ENCODE results near the gene SPTLC2.

The SPTLC2 gene

GRCh38 chr14:77544571-77544970 is 71.9 kb downstream of the SPTLC2 start:
- H3K27ac ChIP-seq = no peak overlapping the region
- TF ChIP-seq, protein P1, sequence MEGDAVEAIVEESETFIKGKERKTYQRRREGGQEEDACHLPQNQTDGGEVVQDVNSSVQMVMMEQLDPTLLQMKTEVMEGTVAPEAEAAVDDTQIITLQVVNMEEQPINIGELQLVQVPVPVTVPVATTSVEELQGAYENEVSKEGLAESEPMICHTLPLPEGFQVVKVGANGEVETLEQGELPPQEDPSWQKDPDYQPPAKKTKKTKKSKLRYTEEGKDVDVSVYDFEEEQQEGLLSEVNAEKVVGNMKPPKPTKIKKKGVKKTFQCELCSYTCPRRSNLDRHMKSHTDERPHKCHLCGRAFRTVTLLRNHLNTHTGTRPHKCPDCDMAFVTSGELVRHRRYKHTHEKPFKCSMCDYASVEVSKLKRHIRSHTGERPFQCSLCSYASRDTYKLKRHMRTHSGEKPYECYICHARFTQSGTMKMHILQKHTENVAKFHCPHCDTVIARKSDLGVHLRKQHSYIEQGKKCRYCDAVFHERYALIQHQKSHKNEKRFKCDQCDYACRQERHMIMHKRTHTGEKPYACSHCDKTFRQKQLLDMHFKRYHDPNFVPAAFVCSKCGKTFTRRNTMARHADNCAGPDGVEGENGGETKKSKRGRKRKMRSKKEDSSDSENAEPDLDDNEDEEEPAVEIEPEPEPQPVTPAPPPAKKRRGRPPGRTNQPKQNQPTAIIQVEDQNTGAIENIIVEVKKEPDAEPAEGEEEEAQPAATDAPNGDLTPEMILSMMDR (conservative IDR thresholded peaks at IDR 0.05; ENCODE audit: low read depth, low read length) = no peak
- no peaks in the 10 kb centered on the region for H3K4me1 ChIP-seq (ENCODE audit: low read depth, poor library complexity, severe bottlenecking)
- H3K9ac ChIP-seq = no peak overlapping the region
- H3K27me3 ChIP-seq (ENCODE audit: insufficient read depth, low read depth) = no peaks in the 10 kb centered on the region
- no peak overlapping the region for H2AFZ ChIP-seq (ENCODE audit: low read depth)
- H3K4me3 ChIP-seq (IDR thresholded peaks at IDR 0.05; ENCODE audit: insufficient read depth, low read depth, low read length) = no peak overlapping the region
- H3K4me2 ChIP-seq = no peak overlapping the region
- no peaks in the 10 kb centered on the region for H4K20me1 ChIP-seq (ENCODE audit: insufficient read depth)
- H3K79me2 ChIP-seq (ENCODE audit: insufficient read depth, low read depth) = no peaks in the 10 kb centered on the region
- no peaks in the 10 kb centered on the region for H3K36me3 ChIP-seq (ENCODE audit: insufficient read depth)

DNA sequence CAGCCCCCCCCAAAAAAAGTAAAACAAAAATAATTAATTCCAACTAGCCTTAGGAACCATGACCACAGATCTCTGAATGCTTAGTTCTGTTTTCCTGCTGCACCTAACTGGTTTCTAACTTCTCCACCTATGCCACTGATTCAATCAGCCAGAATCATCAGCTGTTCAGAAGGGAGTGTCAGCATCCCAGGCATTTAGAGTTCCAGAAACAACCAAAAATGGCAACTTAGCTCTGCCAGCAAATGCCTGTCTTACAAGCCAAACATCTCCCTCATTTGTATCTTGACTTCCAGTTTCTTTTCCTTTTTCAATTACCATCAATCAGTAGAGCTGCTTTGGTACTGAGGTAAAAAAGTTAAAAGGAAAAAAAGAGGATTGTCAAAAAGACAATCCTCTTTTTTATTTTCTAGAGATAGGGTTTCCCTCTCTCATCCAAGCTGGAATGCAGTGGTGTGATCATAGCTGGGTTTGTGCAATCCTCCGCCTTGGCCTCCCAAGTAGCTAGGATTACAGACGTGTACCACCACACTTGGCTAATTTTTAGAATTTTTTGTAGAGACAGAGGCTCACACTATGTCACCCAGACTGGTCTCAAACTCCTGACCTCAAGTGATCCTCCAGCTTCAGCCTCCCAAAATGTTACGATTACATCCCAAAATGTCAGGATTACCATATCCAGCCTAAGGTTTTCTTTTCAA is 72.7 kb downstream of the SPTLC2 start:
- Histone ChIP-seq H3K27me3 (ENCODE audit: insufficient read depth, low read depth) (no peaks in the 10 kb centered on the region), H3K9ac (no peak overlapping the region), H3K4me3 (IDR thresholded peaks at IDR 0.05; ENCODE audit: insufficient read depth, low read depth, low read length) (no peak overlapping the region), H3K79me2 (ENCODE audit: insufficient read depth, low read depth) (no peaks in the 10 kb centered on the region), H3K4me1 (ENCODE audit: low read depth, poor library complexity, severe bottlenecking) (no peaks in the 10 kb centered on the region), H3K4me2 (no peak overlapping the region), H4K20me1 (ENCODE audit: insufficient read depth) (no peaks in the 10 kb centered on the region), H3K27ac (no peak overlapping the region), H3K36me3 (ENCODE audit: insufficient read depth) (no peaks in the 10 kb centered on the region), H2AFZ (ENCODE audit: low read depth) (no peak overlapping the region)
- TF ChIP-seq, protein P1 (conservative IDR thresholded peaks at IDR 0.05; ENCODE audit: low read depth, low read length) = no peak

DNA sequence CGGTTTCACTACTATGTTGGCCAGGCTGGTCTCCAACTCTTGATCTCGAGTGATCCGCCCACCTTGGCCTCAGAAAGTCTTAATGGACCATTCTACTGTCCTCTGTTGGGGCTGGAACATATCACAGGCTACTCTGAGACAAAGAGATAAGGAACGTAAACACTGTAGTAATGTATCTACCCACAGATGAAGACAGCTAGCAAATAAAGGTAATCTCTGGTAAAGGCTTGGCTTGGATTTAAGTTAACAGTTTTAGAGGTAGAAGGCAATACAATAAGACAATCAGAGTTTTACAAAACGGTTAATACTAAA is 73.2 kb downstream of the SPTLC2 start:
- Histone ChIP-seq H2AFZ (ENCODE audit: low read depth) (no peak overlapping the region), H3K36me3 (ENCODE audit: insufficient read depth) (no peaks in the 10 kb centered on the region), H3K4me1 (ENCODE audit: low read depth, poor library complexity, severe bottlenecking) (no peaks in the 10 kb centered on the region), H3K79me2 (ENCODE audit: insufficient read depth, low read depth) (no peaks in the 10 kb centered on the region), H3K4me3 (IDR thresholded peaks at IDR 0.05; ENCODE audit: insufficient read depth, low read depth, low read length) (no peak overlapping the region), H3K27me3 (ENCODE audit: insufficient read depth, low read depth) (no peaks in the 10 kb centered on the region), H3K4me2 (no peak overlapping the region), H3K27ac (no peak overlapping the region), H3K9ac (no peak overlapping the region), H4K20me1 (ENCODE audit: insufficient read depth) (no peaks in the 10 kb centered on the region)
- TF ChIP-seq, protein P1 (conservative IDR thresholded peaks at IDR 0.05; ENCODE audit: low read depth, low read length) = no peak

DNA sequence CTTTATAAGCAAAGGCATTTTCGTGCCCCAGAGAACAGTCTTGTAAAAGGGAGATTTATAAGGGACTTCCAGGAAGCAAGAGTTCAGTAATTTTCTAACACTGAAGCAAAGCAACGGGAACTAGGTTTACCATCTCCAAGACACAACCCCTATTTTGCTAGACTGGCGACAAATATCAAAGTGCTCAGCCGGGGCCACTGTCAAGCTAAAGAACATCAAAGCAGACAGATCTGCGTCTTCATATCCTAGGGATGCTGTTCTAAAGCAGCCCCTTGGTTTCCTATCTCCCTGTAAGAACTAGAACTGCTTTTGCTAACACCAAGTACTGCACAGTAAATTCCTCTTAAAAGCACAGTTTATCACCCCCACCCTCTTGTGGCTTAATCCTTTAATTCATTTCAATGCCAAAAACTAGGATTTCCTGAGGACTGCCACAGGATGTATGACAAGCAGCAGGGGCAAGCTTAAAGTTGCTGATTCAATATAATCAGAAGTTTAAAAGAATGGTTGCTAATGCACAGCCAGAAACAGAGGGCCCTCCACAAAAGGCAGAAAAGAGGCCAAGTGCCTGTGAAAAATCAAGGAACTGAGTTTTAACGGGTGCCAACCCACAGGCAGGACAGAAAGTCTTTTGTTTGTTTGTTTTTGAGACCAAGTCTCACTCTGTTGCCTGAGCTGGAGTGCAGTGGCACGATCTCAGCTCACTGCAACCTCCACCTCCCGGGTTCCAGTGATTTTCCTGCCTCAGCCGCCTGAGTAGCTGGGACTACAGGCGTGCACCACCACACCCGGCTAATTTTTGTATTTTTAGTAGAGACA is 73.8 kb downstream of the SPTLC2 start:
- Histone ChIP-seq H3K79me2 (ENCODE audit: insufficient read depth, low read depth) (no peaks in the 10 kb centered on the region), H3K36me3 (ENCODE audit: insufficient read depth) (no peaks in the 10 kb centered on the region), H3K4me3 (IDR thresholded peaks at IDR 0.05; ENCODE audit: insufficient read depth, low read depth, low read length) (no peak overlapping the region), H3K4me1 (ENCODE audit: low read depth, poor library complexity, severe bottlenecking) (no peaks in the 10 kb centered on the region), H3K27ac (no peak overlapping the region), H2AFZ (ENCODE audit: low read depth) (no peak overlapping the region), H3K9ac (no peak overlapping the region), H4K20me1 (ENCODE audit: insufficient read depth) (no peaks in the 10 kb centered on the region), H3K4me2 (no peak overlapping the region), H3K27me3 (ENCODE audit: insufficient read depth, low read depth) (no peaks in the 10 kb centered on the region)
- TF ChIP-seq, protein P1 (conservative IDR thresholded peaks at IDR 0.05; ENCODE audit: low read depth, low read length) = no peak
